Eye (tissue), 1 donor: ENCODE measurements around the gene FANK1.
A peak's percentile ranks its signal among the peaks of the same experiment; 100 is the strongest.

Source experiments
- DNase-seq: peaks from one replicate; pipeline ENCODE4 v3.0.0-alpha.2; 2015

FANK1 gene

DNA sequence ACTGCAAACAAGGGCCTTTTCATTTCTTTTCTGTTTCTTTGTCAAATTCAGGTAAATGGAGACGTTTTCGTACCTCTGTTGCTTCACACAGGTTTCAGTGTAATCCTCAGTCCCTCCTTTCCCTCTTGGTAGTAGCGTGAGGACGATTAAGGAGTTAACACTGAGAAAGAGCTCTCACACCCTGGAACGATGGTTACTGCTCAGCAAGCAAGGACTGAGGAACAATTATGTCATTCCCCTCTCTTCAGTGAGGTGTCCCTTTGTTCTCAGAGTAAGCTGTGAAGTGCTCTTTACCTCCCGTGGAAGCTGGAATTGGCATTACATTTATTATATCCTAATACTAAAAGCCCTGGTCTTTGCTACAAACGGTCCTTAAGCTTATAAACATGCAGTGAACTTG, 95.9 kb downstream of the FANK1 start:
- DNase-seq = no peak

DNA sequence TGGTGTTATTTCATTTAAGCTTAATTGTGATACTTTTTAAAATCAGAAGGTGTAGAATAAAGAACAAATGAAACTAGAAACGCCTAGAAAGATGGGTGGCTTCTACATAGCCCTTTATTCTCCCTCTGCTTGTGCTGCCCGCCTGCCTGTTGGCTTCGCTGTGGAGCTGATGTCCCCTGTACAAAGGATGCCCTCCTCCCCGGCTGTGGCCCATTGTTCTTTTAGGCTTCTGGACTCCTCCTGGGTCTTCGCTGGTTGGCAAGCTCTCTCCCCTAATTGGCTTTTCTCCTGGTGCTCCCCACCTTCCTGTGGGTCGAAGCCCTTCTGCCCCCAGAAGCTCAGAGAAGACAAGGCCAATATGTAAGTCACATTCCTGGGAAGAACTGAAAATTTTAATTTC, 98.2 kb downstream of the FANK1 start:
- no peak for DNase-seq

DNA sequence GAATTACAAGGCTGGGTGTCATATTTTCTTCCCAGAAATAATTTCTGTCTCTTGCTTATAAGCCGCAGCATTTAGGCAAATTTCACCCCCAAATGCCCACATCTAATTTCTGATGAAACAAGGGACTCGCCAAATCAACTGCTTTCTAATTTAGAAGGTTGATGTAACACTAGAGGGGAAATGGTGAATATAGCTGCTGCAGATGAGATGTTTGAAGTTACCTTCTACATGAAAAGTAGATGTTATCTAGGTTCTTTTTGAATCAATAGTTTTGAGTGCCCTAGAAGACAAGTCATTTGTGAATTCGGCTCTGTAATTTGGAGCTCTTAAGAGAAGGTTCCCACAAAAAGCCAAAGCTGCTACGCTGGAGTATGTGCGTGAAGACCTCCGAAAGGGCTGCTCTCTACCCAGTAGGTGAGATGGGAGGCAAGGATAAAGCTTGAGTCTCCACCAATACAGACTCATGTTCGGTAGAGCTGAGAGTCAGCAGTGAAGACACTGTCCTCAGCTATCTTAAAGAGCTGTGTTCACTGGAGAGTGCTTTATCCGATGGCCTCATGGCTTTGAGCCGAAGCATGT, 99.5 kb downstream of the FANK1 start:
- DNase-seq = no peak

DNA sequence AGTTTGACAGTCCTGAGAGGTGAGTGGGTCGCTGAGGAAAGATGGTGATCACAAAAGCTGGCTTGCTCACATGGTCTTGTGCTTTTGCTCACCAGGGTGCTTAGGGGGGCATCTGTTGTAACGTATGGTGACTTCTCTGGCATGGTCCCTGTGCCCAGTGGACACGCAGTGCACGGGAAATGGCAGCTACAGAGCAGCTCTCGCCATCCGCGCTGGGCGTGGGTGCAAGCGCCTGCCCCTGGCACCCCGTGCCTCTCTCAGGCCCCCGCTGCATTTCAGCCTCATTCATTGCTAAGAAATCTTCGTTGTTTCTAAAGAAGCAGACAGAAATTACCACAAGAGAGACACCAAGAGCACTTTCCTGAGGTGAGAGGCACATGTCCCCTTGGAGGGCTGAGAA, 101.2 kb downstream of the FANK1 start:
- no peak for DNase-seq

DNA sequence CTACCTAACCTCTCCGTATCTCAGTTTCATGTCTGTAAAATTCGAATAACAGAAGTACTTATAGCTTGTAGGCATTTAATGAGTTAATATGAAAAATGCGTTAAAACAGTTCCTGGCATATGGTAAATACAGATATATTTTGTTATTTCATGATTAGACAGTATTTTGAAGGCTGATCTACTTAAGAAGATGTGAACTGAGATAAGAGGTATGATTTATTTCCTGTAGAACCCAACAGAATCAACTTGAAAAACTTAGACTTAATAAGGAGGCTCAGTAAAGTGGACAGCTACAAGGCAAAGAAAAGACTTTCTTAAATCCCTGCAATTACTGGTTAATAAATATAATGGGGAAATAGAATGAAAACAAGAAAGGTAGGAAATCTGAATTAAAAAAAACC, 103.3 kb downstream of the FANK1 start:
- no peak for DNase-seq

DNA sequence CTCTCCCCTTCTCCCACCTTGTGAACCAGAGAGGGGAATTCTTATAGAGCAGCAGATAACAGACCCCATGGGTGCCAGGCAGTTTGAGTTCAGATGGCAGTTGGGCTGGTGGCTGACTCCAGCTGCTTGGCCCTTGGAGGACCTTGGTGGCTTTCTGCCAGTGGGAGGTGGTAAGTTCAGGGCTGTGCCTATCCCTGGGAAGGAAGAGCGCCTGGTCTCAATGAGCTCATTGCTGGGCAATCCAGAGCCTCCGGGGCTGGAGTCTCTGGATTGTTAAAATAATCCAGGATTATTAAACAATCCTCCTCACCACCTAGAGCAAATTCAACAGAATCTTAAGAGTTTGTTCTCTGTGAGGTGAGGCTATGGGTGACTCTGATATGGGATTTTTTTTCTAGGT, 105.2 kb downstream of the FANK1 start:
- no peak for DNase-seq

DNA sequence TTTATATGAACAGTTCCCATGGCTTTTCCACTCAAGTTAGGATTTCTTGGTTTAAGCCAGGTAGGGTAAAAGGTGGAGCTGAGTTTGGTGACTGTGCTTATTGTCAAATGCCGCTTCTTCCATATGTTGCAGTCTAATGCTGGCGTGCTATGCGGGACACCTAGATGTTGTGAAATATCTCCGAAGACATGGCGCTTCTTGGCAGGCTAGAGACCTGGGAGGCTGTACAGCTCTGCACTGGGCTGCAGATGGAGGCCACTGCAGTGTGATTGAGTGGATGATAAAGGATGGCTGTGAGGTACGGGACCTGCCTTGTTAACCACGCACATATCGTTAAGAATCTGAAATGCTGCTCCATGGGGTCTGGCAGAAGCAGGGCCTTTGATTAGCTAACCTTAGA, 108.4 kb downstream of the FANK1 start:
- no peak for DNase-seq

DNA sequence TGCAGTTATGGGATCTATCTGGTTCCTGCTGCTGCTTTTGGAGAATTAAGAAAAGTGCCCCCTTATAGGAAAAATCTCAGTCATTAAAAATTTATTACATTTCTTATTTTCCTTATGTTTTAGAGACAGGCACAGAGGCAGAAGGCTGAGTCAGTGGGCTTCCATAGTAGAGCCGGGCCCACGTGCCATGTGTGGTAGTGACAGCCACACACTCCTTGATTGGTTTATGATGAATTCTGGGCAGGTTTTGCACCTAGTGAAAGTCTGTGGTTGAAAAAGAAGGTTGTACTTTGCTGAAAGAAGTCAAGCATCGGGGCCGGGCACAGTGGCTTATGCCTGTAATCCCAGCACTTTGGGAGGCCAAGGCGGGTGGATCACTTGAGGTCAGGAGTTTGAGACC, 109.9 kb downstream of the FANK1 start:
- DNase-seq = no peak

DNA sequence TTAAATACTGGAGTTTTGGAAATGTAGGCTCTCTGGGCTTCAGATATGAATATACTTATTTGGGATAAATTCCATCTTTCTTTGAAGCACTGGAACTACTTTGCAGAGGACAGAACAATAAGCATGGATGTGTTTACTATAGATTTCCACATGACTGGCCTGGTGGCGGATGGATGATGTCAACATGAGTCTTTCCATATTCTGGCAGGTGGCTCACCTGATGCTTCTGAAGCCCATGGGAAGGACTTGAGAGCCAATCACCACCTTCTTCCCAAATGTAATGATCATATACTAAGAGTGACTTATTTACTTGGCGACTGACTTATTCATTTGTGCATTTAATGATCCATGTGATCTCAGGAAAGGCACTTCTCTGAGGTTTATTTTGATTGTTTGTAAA, 110.5 kb downstream of the FANK1 start:
- no peak for DNase-seq

DNA sequence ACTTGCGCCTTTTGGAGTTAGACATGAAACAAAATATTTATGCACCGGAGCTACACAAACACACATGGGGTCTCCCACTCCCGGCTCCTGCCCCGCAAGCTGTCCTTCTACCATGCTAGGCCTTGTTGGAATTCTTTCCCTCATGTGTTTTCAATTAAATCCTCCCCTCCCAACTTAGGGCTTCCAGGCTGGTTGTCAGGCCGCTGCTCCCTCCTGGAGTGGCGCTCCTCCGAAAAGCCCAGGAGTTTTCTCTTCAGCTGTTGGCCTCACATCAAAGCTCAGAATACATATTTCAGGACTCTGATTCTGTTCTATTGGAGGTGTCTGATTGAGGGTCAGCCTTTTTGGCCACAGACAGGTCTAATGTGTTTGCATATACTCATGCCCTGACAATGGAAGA, 113.3 kb downstream of the FANK1 start:
- peak; percentile 30 for DNase-seq

DNA sequence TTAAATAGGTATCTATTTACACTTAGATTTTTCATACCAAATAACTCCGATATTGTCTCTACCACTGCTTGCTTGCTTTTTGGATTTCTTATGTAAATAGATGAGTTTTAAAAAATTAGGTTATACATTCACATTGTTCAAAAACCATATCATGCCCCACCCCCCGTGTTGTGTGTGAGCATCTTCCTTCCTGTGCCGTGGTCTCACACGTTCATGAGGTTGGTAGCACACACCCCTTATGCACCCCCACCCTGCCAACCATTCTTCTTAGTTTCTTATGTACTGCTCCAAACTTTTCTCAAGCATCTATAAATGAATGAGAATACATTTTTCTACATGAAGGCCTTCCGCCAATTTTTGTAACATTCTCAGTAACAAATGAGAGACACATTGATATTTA, 115.6 kb downstream of the FANK1 start:
- DNase-seq = no peak

DNA sequence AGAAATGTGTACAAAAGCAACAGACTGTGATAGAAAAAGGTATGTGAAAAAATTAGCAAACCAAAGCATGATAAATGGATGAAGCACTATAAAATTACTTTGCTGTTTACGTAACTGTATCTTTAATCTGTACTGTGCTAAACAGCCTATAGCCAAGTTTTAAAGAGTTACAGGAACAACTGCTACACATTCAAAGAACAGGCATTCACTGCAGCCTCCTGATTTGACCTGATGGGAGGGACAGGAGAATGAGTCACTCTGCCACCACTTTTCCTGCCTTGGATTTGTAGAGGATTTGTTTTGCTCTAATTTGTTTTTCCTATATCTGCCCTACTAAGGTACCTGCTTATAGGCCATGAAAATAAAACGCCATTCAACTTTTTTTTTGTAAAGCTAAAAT, 116.1 kb downstream of the FANK1 start:
- DNase-seq = no peak

DNA sequence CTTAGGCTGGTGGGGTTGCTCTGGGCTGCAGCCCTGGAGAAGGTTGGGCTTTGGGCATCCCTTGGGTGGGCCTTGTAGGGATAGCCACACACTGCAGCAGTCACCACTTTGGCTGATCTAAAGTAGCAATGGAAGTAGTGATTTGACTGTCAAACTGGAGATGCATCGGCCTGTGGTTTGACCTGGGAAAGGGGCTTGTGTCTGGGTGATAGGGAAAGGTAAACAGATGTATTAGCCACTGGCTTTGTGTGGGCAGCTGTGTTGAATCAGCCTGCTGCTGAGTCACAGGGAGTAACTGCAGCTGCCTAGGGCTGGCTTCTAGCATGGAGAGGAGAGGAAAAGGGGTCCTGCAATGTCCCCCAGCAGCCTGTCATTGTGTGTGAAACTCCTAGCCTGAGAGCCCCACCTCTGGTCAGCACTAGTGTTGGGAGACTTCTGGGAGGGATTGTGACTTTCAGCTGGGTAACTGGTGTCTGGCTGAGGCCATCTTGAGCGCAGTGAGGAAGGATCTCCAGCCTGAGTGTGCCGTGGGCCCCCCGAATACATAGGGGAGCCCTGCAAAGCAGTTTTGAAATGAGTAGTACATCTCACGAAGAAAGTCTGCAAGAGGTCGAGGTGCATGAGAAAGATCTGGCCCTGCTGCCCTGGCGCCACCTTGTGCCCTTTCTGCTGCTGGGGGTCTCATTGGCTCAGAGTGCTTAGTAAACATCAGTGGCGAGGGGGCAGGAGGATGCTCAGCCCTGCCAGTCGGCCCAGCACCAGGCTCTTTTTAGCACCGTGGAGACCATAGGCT, 117.3 kb downstream of the FANK1 start:
- no peak for DNase-seq

DNA sequence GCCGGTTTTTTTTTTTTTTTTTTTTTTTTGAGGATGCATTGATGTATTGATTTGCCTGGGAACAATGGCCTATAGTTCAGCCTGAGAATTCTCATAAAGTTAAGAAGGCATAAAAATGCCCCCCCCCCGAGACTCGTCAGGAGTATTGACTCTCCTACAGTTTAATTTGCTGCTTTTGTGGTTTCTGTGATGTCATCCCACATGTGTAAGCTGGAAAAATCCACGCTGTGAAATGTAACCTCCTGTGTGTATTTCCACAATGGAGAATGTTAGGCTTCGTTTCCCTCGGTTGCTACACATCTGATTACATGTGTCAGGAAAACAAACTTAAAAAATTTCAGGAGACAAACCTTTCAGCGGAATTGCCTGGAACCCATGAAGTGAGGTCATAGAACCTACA, 117.9 kb downstream of the FANK1 start:
- DNase-seq = peak; percentile 45

DNA sequence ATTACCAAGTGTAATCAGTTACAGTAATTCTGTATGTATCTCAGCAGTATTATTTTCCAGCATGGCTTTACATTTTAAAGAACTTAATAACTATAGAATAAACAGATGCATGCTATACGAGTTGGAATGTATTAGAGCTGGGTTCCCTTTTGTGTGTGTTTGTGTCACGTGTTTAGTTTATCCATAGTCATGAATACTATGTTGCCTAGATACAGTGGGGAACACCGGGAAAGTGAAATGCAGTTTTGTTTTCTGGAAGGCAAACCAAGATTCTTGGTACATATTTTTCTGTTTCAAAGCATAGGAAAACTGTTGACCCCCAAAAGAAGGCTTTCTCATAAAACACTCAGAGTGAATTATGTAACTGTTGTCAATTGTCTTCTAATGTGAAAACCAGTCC, 119.0 kb downstream of the FANK1 start:
- DNase-seq = peak; percentile 33

DNA sequence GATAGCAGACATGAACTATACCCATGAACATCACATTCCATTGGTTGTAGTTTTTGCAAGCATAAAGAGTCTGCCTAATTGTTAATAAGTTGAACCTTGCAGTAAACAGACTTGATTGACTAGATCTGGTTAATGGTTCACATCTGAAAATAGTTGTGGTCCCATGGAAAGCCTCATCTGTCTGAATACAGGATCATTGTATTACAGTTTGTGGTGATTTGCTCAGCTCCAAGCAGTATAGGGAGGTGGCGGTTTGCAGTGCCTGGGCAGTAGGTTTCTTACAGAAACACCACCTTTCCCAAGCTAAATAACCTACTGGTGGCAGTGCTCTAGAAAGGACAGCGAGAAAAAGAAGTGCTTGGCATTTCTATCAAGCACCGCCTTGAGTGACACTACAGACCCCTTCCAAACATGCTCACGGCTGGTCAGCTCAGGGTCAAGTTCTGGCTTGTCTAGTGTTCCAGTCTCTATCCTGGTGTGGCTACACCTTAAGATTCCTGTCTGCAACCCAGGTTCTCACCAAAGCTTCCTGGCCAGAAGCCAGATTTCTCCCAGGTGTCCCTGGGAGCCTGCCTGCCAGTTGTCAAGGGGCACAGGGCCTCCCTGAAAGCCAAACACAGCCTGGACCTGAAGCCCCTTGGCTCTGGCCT, 119.9 kb downstream of the FANK1 start:
- DNase-seq = no peak

DNA sequence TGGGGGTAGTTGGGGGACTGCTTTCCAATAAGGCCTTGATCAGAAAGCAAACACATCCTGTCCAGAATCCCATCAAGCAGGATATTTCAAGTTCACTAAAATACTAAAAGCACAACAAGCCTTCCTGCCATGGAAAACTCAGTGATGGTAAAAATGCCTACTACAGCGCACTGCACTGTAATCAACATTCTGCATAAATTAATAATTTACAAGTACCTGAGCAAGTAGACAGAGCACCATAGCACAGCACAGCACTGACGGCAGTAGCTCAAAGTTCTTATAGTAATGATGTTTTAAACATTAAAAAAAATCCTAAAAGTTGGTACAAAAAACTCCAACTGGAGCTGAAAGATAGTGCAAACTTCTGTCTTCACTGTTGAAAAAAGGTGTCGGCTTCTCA, 120.5 kb downstream of the FANK1 start:
- DNase-seq = no peak

DNA sequence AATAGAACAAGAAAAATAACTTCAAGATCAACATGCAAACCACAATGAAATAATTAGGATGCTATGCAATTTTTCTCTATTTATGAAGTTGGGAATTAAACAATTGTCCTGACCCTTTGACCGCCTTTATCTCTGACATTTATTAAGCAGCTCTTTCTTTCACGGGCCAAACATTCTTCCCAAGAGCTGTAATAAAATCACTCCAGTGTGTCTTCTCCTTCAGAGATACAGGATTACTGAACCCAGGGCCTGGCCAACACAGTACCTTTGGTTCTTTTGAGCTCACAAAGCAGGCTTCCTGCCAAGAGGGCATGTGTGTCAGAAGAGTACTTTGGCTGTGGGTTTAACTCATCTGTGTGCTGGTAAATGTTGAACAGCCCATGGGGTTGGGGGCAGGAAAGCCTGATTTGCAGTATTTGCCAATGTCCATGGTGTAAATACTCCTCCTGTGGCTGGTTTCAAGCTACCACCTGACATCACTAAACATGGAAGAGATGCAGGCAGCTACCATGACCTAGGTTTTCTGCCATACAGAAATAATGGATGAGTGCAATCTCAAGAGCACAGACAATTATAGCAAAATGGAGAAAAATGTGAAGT, 121.7 kb downstream of the FANK1 start:
- no peak for DNase-seq

DNA sequence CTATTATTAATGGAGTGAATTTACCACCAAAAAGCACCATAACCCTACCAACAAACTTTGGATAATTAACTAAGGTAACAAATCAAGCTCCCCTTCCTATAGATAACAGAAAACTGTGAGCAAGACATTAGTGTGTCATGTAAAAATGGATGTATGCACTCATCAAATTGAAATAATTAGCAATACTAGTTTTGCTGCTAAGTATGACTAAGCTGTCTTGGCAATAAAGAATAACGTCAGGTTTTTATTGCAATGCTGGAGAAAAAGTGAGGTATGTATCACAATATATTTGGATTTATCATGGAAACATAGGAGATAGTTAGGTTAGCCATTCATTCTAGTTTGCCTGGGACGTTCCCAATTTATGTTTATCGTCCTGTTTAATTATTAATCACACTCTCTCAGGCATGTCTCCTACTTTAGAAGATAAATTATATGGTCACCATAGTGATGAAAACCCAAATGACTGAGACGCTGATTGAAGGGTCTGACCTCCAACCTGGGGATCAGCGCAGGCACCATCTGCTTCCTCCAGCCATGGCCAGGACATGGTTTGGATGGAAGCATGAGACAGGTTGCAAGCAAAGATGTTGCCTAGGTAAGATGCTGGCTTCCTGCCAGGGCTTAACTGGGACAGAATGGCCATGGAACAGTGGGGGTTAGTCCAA, 125.6 kb downstream of the FANK1 start:
- DNase-seq = no peak

DNA sequence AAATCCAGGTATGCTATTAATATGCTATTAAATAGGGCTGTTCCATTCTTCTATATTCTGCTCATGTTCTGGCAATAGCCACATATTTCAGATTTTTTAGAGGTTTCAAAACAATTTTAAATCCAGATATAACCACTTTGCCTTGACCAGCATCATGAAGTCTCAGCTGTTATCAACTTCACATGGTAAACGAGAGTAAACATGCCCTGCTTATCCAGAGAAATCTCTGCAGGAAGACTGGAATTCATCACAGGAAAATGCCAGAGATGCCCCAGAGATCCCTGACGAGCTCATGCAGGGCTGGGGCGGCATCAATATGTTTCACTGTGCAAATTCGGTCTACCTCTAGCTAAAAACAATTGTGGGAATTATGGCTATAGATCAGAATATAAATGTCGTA, 126.5 kb downstream of the FANK1 start:
- no peak for DNase-seq

DNA sequence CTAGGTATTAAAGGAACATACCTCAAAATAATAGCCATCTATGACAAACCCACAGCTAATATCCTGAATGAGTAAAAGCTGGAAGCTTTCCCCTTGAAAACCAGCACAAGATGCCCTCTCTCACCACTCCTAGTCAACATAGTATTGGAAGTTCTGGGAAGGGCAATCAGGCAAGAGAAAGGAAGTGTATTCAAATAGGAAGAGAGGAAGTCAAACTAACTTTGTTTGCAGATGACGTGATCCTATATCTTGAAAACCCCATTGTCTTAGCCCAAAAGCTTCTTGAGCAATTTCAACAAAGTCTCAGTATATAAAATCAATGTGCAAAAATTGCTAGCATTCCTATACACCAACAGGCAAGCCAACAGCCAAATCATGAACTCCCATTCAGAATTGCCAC, 131.3 kb downstream of the FANK1 start:
- no peak for DNase-seq

DNA sequence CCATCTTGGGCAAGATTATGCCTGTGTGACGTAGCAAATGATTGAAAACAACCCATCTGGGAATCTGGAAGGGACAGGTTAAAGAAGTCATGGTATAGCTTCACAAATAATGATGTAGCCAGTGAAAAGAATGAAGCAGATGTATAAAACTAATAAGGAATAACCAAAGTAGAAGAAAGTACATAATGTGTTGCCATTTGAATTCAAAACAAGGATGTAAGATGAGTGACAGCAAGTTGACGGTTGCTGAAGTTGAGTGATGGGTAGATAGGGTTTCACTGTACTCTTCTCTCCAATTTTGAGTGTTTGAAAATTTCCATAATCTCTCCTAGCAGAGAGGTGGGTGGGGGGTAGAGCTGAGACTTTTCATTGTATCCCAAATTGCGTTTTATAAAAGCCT, 133.6 kb downstream of the FANK1 start:
- DNase-seq = no peak

DNA sequence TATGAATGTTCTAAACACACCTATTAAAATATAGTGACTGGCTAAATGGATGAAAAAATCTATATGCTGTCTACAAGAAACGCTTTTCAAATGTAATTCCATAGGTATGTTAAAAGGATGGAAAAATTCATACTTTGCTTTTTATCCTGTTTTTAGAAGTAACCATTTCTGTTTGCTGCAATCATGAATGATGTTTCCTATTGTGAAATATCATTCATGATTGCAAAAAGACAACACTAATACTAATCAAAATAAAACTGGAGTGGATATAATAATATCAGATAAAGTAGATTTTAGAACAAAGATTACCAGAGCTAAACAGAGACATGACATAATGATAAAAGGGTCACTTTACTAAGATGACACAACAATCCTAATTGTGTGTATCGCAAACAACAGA, 138.2 kb downstream of the FANK1 start:
- no peak for DNase-seq

DNA sequence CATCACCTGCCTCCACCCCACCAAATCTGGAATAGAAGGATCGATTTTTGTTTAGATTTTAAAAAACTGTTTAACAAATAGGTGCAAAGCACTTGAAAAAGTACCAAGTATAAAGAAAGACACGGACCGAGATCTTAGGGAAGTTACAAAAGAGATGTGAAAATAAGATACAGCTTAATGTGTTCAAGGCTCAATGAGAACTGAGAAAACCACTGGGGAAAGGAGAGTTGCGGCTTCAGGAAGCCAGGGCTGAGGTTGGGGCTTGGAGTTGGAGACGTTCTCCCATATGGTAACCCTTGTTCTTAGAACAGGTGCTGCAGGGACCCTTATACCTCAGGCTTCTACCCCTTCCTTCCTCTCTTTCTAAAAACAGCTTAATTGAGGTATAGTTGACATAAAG, 140.2 kb downstream of the FANK1 start:
- DNase-seq = no peak
